Measurements from ENCODE around the gene CD2.

CD2 gene

DNA sequence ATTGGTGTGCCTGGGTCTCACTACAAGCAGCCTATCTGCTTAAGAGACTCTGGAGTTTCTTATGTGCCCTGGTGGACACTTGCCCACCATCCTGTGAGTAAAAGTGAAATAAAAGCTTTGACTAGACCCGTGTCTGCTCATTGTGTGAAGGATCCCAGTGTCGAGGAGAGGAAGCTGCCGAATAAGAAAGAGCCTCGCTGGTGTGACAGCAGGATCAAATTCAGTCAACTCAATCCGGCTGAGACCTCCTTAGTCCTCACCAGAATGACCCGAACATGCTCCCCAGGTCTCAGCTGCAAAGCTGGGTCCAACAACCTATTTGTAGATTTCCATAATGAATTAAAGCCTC lies 14.8 kb downstream of the CD2 start:
- TF ChIP-seq, protein P1, sequence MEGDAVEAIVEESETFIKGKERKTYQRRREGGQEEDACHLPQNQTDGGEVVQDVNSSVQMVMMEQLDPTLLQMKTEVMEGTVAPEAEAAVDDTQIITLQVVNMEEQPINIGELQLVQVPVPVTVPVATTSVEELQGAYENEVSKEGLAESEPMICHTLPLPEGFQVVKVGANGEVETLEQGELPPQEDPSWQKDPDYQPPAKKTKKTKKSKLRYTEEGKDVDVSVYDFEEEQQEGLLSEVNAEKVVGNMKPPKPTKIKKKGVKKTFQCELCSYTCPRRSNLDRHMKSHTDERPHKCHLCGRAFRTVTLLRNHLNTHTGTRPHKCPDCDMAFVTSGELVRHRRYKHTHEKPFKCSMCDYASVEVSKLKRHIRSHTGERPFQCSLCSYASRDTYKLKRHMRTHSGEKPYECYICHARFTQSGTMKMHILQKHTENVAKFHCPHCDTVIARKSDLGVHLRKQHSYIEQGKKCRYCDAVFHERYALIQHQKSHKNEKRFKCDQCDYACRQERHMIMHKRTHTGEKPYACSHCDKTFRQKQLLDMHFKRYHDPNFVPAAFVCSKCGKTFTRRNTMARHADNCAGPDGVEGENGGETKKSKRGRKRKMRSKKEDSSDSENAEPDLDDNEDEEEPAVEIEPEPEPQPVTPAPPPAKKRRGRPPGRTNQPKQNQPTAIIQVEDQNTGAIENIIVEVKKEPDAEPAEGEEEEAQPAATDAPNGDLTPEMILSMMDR (IDR thresholded peaks at IDR 0.05; ENCODE audit: insufficient read depth, low read depth, low read length, missing control alignments) = no peak
- H3K4me3 ChIP-seq (ENCODE audit: low read length) = no peak overlapping the region
- no peak for DNase-seq (ENCODE audit: low read depth)

DNA sequence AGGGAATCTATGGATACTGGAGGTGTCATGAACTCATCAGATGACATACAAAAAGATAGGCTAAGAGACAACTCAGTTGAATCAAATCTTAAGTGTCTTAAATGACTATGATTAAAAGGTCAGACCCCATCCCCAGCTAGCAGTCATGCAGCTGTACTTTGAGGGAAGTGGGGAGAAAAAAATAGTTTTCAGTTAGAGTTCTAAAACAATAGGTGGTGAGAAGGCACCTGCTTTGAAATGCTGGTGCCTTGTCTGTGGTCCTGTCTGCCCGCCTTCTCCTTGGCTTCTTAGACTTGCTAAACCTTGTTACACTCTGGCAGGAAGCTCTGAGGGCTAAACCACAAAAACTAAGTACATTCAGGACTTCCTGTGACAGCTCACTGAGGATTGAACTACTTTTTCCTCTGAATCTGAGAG lies 15.3 kb downstream of the CD2 start:
- peak; percentile 44 for DNase-seq (ENCODE audit: low read depth)
- TF ChIP-seq, protein P1 (IDR thresholded peaks at IDR 0.05; ENCODE audit: insufficient read depth, low read depth, low read length, missing control alignments) = no peak
- H3K4me3 ChIP-seq (ENCODE audit: low read length) = no peak overlapping the region

DNA sequence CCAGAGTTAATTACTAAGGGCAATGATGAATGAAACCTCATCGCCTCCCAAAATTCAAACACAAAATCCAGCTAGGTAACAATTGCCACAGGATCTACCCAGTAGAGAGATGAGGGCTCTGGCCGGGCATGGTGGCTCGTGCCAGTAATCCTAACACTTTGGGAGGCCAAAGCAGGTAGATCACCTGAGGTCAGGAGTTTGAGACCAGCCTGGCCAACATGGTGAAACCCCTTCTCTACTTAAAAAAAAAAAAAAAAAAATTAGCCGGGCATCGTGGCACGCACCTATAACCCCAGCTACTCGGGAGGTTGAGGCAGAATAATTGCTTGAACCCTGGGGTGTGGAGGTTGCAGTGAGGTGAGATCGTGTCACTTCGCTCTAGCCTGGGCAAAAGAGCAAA lies 15.8 kb downstream of the CD2 start:
- H3K4me3 ChIP-seq (ENCODE audit: low read length) = no peak overlapping the region
- no peak for DNase-seq (ENCODE audit: low read depth)
- TF ChIP-seq, protein P1 (IDR thresholded peaks at IDR 0.05; ENCODE audit: insufficient read depth, low read depth, low read length, missing control alignments) = no peak

DNA sequence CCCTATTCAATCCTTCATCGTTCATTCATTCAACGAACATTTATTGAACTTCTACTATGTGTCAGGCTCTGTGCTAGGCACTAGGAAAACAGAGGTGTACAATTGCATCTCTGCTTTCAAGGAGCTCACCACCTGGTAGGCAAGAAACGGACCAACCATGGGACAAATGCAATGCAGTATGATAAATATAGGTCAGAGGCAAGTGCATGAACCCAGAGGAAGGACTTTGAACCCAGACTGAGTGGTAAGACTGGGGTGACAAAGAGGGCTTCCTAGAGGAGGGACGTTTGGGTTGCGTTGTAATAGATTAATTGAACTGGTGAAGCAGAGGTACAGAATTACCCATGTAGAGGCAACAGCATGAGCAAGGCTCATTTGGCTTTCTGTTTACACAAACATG lies 16.4 kb downstream of the CD2 start:
- no peak overlapping the region for H3K4me3 ChIP-seq (ENCODE audit: low read length)
- DNase-seq (ENCODE audit: low read depth) = no peak
- TF ChIP-seq, protein P1 (IDR thresholded peaks at IDR 0.05; ENCODE audit: insufficient read depth, low read depth, low read length, missing control alignments) = no peak

DNA sequence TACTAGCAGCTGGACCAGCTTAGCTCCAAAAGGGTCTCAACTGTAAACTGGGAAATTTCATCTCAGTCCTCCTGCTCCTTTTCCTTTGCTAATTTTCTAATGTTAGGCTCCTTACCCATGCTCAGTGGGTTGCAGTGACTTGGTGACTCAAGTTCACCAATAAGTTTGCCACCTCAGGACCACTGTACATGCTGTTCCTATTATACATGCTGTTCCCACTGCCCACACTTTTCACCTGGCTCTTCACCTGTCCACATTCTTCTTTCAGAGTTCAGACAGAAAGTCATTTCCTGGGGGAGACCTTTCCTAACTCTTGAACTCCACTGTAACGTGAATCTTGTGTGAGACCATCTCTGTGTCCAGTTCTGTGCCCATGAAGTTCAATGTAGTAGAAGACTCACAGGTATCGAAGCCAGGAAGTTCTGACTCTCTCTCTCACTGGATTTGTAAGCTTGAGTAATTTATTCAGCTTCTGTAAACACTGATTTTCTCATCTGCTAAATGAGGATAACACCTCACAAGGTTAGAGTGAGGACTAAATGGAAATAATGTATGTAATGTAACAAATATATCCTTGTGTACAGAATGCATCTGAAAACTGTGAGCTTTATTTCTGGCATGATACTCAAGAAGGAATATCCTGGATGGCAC lies 17.9 kb downstream of the CD2 start:
- peak; percentile 5 for DNase-seq (ENCODE audit: low read depth)
- TF ChIP-seq, protein P1 (IDR thresholded peaks at IDR 0.05; ENCODE audit: insufficient read depth, low read depth, low read length, missing control alignments) = no peak
- no peak overlapping the region for H3K4me3 ChIP-seq (ENCODE audit: low read length)

DNA sequence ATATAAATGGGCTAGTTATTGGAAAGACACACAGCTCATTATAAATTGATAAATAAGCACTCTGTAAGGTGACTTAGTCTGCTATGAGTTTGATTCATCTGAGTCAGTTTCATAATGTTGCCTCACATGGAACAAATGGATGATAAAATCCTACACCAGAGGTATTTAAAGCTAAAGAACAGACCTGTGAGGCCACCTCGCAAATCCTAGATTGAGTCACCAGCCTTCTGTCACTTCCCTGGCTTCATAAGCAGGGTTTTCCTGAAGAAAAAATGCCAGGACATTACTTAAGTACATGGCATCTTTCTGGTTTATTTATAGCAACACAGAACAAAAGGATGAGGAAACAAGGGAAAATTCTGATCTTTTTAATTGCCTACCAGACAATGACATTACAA lies 18.4 kb downstream of the CD2 start:
- peak; percentile 84 for DNase-seq (ENCODE audit: low read depth)
- no peak overlapping the region for H3K4me3 ChIP-seq (ENCODE audit: low read length)
- TF ChIP-seq, protein P1 (IDR thresholded peaks at IDR 0.05; ENCODE audit: insufficient read depth, low read depth, low read length, missing control alignments) = no peak

DNA sequence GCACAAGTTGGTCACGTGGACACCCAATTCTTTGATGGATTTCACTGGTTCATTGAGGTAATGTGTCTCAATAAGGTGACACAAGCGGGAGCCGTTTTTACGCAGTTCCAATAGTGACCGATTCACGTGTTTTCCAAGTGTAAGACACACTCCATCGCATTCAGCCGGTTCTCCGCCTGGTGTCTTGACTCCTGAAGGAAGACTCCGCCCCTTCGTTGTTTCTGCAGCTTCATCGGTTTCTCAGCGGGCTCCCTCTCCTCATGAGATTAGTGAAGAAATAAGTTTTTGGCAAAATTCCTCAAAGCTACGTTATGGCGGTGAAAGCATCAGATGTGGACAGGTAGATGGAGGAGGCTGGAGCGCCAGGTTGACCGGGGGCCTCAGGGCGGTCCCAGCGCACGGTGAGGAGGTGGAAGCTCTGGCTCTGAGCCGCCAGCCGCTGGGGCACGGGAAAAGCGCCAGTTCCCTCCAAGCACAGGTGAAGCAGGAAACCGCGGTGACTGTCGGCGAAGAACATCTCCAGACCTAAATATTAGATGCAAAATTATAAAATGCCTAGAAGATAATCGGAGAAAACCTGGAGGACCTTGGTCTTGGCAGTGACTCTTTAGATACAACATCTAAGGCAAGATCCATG lies 21.0 kb downstream of the CD2 start:
- no peak overlapping the region for H3K4me3 ChIP-seq (ENCODE audit: low read length)
- no peak for DNase-seq (ENCODE audit: low read depth)
- TF ChIP-seq, protein P1 (IDR thresholded peaks at IDR 0.05; ENCODE audit: insufficient read depth, low read depth, low read length, missing control alignments) = no peak

All from epithelial cell of esophagus (primary cell).